HK-2 (cell line): ENCODE data around the gene NRP2.
A peak's percentile ranks its signal among the peaks of the same experiment; 100 is the strongest.

Experiments used
- DNase-seq: peaks from one replicate; pipeline ENCODE4 v3.0.0-alpha.2; 2018; ENCODE audit not compliant: unreplicated experiment

The NRP2 gene

DNA sequence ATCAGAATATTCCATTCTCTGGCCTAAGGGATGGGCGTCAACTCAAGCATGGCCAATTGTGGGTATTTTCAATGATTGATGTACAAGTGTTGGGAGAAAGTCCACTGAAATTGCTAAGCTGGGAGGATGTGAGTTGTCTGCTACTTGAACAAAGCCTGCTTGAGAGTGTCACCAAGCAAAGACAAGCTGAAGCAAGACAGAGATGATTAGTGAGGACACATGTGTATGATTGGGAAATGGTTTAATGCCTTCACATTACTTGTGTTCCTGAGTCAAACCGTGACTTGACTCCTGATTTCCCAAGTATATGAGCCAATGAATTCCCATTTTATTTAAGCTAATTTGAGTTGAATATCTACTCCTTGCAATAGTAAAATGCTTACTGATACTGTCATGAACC, 23.7 kb upstream of the NRP2 start:
- DNase-seq = no peak

DNA sequence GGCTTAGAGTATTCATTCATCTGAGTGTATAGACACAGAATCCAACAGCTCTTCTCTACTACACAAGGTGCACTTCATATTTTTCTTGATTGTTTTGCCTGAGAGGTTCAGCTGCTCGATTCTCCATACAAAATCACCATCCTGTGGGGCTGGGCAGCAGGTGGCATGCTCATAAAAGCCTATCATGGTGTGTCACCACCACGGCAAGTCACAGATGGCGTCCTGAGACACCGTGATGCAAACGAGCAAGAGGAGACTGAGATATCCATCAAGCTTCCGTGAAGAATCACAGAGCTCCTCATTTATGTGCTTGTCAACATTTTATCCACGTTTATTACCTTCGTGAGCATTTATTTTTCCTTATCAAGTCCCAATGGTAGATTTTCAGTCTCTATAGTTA, 22.4 kb upstream of the NRP2 start:
- no peak for DNase-seq

DNA sequence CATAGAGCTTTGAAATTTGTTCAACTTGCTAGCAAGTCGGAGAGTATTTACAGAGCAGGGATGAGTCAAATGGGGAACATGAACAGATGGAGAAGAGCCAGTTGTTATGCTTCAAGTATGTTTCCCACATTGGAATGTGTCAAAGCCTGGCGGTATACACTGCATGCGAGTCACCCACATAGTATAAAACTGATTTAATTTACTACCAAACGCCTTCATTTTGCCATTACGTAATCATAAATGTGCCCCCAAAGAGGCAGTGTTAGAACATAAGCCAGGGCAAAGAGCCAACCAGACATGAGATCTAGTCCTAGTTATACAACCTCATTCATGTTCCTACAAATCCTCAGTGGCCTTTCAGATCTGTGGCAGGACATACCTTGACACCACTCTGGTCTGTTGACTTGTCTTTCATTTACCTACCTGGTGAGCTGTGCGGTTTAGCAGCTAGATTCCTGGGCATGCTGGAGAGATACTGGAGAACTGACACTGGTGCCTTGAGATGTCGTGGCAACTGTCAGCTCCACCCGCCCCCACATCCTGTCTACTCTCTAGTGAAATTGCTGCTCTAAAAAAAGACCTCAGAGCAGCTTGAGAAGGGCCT, 21.7 kb upstream of the NRP2 start:
- DNase-seq = no peak

DNA sequence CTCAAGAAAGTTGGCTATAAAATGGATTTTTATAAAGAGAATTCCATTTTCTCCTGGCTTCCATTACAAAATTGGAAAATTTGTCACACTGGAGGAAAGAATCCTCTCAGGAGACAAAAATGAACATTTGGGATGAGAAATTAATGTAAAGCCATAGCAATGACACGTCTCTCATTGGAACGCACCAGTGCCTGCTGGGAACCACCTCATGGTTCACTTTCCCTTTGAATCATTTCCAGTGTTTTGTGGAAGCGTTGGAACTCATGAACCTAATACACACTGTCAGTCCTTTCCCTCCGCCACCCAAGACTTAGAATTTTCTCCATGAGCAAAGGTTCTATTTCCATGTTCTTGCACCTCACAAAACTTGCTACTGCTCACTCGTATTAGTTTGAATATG, 21.0 kb upstream of the NRP2 start:
- no peak for DNase-seq

DNA sequence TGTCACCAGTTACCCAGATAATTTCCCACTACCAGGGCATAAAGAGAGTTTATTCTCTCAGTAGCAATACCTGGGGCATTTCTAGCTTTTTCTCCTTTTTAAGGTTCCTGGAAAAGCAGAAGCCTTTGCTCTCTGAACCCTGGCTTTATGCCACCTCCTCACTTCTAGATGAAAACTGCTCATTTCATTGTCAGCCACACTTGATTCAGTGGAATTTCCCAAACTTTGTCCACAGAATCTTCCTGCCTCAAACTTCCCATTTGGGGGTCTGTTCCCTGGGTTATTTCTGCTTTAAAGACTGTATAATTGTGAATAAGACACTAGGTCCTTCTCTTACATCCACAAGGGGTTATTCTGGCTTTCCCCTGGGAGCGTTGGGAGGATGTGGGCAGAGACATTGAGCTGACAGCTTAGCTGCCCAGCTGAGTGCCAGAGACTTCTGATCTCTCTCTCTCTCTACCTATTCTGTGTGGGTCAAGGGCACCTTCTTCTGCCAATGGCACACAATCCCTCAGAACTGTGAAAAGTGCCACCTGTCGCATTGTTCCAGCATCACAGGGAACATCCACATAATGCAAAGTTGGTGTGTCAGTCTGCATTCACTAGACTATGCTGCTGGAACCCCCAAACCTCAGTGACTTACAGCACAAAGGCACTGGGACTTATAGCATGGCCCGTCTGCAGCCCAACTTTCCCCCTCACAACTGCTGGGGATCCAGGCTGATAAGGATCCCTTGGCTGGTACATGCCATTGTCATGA, 19.9 kb upstream of the NRP2 start:
- no peak for DNase-seq

DNA sequence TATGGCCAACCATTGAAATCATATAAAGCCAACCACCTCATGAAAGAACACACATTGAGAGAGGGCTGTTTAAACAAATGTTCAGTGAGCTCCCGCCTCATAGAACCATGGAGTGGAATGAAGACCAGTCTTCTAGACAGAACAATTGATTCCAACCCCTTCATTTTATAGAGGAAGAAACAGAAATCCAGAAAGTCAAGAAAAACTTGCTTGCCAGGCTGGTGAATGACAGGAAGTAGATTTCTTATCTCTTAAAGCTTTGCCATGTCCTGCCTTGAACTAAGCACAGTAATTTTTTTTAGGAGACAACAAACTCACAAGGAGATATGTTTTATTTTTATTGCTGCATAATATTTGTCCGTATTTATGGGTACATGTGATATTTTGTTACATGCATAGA, 16.5 kb upstream of the NRP2 start:
- no peak for DNase-seq

DNA sequence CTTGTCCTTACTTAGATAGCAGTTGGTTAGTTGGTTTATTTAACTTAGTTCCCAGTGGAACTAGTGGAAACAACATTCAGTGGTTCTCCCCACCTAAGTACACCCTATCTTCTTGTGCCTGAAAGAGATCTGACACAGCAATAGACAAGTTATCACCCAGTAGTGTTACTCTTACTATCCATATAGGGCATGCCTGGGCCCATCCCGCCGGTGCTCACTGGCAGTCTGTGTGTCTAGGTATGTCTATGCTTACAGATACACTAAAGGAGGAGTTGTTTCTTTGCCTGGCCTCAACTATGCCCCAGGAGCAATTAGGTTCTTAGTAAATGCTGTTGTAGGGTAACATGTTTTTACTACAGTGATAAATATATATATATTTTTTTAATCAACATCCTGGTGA, 12.0 kb upstream of the NRP2 start:
- no peak for DNase-seq

DNA sequence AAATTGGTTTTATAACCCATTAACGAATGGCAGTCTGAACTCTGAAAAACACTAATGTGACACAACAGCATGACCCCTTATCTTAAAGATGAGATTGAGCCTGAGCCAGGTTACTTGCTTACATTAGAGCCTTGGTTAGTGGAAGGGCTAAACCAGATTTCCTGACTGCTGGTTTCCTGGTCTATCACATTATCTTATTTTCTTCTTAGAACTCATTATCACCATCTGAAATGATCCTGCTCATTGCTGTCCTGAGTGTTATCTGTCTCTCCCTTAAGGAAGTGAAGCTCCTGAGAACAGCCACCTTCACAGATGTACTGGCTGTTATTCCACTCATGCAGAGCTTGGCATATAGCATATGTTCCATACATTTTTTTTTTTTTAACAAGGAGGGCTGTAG, 9.0 kb upstream of the NRP2 start:
- no peak for DNase-seq

DNA sequence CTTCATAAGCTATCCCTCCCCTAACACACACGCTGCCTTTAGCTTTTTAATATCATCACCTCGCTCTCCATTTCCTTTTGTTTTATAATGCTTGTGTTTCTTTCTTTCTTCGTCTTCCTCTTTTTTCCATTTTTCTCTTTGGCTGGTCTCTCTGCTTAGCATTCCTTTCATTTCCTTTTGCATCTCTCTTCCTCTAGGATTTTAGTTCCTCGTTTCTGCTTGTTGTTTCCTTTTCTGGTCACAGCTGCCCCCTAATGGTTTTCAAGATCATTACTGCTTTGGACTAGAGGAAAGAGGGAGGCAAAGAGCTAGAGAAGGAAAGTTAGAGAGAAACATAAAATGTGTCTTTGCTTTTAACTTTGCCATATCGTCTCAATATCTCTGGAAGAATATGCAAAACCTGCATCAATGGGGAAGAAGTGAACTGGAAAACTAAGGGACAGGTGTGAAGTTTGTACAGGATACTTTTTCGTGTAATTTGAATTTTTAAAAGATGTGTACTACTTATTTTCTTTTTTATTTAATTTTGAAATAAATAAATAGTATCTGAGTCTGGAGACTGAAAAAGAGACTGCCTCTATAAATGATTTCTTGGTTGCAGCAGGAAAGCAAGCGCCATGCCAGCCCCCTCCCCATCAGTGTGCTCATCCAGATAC, 6.3 kb upstream of the NRP2 start:
- no peak for DNase-seq

DNA sequence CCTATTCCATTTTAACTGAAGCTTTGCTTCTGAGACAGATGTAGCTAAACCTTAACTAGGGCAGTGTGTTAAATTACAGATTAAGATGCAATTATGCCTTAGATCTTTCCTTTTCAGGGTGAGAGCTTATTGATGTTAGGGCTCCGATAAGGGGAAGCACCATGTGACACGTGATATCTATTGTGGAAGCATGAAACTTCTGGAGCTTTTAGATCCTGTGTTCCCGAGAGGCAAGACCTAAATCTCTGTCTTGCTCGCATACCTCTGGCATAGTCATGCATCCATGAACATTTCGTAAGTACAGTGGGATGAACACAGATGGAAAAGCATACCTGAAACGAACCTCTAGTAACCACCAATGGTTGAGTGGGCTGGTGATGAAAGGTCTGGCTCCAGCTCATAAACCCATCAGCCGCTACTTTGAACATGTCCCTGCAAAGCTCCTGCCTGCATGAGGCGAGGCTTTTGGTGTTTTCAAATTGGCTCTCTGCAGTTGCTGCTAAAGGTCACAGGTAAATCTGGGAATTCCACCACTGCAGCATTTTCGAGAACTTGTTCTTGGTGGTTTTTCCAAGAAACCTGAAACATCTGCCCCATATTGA, 3.7 kb upstream of the NRP2 start:
- no peak for DNase-seq

DNA sequence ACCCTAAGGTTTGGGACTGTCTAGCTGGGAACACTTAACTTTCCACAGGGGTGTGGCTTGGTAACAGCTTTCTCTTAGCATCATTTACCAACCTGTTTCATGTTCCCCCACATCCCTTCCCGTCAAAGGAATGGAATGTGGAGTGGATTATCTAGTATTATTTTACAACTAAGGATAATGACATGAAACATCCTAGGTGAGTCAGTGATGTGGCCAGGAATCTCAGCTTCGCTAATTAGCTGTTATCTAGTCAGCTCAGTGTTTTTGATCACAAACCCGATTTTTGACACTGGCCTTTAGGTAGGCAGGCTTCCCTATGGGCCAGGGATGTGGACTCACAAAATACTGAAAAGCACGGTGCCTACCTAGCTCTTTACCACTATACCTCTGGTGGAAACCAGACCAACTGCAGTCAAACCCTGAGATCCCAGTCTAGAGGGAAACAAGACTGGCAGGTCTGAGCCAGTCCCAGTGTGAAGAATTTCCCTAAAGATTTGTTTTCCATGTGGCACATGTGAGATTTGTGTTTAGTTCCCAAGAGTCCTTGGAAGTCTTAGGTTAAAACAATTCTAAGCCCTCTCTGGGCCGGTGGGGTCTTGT, 2.8 kb upstream of the NRP2 start:
- DNase-seq = no peak

DNA sequence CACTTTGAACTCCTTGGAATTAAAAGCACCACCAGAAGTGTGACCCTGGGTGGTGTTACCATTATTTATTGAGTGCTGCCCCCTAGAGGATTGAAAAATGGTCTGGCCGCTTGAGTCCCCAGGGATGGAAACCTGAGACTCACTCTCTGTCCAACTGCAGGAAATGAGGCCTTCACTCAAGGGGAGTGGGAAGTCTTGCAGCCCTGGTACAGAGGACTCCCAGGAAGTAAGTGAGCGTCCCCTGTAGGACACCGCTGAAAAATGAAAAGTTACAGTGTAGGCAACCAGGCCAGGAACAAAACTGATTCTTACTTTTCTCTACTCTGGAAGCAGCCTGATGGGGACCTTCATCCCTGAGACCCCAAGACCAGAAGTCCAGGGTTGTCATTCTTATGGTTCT, 2.2 kb upstream of the NRP2 start:
- DNase-seq = peak; percentile 76

DNA sequence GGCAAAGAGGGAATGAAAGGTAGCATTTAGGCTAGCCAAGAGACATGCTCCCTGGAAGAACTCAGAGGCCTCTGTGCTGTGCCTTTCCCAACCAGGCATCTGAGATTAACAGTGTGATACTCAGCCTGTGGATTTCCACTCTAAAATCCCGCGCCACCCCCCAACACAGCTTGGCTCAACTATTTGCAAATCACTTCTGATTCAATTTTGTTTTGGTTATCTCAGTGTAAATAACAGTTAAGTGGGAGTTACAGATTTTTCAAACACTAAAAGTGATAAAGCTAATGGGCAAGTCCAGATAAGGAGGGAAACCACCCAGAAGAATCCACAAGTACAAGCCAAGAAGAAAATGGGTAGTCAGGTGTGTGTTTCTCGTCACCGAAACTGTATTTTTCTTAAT, 1.4 kb upstream of the NRP2 start:
- no peak for DNase-seq

DNA sequence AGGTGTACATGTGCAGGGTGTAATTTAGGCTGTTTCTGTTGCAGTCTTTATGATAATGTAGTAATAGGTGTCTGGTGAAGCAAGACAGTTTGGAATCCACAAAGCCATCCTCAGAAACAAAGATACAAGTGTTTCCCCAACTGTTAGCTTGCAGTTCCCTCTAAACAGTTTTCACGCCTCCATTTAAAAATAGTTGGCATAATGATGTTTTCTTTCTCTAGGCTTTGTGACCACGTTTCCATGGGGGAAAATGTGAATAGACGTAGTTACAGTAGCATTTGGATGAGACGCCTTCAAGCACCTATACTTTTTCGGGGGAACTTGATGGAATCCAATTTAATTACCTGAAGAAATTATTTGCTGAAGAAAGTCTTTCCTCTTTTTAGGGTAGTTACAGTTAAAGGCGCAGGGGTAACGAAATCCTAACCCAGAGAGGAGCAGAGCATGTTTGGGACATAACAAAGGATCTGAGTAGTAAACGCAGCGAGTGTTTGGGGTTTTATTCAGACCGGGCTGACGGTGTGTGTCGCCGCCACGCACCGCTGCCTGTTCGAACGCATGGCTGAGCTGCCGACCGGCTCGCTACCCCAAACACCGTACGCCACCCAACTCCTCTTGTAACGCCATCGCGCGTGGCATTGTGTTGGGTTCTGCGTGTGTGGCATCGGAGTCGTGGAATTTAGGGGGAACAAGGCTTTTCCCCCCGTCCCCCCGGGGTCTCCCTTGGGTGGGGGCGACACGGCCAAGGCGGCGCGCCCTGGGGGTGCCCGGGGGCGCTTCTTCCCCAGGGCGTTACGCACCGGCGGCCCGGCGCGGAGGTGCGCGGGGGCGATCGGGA, 681 bp upstream of the NRP2 start:
- no peak for DNase-seq

DNA sequence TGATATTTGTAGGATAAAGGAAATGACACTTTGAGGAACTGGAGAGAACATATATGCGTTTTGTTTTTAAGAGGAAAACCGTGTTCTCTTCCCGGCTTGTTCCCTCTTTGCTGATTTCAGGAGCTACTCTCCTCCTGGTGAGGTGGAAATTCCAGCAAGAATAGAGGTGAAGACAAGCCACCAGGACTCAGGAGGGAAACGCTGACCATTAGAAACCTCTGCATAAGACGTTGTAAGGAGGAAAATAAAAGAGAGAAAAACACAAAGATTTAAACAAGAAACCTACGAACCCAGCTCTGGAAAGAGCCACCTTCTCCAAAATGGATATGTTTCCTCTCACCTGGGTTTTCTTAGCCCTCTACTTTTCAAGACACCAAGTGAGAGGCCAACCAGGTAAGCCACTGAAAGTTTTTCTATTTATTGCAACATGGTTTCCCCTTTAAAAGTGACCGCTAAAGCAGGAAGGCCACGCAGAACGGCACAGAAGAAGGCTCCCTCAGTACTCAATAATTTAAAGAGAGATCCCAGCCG, 735 bp downstream of the NRP2 start:
- DNase-seq = no peak

DNA sequence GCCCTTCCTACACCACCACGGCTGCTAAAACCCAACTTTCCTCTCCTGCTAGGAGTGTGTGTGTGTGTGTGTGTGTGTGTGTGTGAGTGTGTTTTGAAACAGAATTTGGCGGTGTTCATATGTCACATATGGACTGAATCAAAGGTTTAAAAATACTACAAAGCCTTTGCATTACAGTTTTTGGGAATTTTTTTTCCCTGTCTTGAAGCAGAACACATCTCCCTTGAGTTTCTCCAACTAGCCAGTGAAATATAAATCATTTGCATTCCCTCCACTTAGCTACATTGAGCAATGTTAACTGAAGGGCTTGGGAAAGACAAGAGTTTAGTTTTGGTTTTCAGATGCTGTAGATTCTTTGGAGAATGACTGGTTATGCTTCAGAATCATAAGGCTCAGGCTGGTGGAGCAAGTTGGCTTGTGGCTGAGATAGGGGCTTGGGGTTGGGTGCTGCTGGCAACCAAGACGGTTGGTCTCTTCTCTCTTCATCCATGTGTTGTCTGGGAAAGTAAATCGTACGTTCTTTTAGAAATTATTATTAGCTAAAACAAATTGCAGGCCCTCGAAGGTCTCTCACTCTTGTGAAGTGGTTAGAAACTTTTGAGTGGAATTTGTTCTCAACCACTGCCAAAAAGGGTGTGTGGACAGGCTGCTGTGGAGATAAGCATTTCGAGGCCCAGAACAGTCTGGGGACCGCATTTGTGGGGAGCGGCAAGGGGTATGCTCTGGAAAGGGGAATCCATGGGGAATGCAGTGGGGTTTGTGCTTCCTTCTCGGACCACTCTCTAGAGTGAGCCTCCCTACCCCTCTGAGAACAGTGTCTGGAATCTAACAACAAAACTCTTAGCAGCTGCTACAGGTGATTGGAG, 1.4 kb downstream of the NRP2 start:
- DNase-seq = no peak

DNA sequence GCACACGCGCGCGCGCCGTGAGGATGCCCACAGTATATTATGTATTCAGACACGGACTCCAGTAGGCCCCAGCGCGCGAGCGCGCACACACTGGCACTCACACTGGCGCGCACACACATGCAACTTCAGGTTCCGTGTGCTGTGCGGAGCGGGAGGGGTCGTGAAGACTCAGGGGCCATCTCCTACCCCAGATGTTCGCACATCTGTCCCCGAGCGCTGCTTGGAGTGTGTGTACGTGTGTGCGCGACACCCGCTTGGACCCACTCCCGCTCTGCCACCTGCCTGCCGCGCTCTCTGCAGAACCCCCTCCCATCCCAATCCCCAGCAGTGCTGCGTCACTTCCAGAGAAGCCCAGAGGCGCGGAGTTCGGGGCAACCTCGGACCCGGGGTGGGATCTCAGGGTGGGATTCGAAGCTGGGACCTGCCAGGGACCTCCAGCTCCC, 2.6 kb downstream of the NRP2 start:
- no peak for DNase-seq

DNA sequence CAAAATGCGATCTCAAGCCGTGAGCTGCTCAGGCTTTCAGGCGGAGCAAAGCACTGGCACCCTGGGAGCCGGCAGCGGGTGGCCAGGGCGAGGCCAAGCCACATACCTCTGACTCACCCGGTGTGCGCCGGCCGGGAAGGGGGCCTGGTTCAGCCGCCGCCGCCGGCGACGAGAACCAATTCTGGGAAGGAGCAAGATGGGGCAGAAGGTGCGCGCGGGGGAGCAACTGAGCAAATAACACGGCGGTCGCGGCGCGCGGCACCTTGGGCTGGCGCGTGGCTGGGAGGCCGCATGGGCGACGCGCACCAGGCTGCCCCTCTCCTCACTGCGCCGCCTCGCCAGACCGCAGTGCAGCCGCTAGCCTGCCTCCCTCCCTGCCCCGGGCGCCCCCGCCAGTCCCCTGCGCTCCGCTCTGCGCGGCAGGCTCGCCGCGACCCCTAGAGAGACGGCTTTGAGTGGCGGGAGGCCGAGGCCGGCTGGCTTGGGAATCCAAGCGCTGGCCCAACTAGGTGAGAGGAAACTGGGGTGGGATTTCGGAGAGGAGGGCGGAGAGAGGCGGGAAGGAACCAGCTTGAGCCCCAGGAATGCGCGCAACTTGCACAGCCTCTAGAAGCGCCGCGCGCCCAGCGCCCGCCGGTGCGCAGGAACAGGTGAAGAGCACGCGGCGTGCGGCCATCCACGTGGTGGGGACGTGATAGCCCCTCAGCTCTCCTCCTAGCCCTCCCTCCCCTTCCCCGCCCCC, 3.2 kb downstream of the NRP2 start:
- peak; percentile 76 for DNase-seq

DNA sequence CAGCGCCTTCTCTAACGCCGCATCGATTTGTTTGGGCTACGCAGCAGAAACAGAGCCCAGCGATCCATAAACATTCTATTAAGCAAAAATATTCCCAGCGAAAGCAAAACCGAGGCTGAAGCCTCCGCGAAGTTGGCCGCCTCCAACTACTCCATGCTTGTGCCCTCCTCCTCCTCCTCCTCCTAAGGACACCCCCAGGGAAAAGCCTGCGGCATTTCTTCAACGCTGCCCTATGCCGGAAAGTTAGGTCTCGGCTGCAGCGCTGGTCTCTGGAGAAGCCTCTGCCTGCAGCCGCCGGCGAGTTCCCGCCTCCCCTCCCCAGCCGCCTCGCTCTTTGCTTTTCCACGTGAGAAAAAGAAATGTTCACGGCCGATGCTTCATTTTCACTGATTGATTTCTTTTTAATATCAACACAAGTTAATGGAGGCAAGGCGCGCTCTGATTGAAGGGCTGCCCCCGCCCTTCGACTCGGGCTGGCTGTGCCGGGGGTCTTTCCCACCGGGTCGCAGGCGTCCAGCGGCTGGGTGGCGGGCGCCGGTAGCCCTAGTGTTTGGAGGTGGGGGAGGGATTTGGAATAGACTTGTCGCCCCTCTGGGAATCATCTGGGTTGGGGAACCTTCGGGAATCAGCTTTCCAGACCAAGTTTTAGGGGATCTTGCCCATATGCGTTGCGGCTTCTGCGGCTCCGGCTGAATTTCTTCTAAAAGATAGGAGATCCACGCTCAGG, 3.9 kb downstream of the NRP2 start:
- DNase-seq = no peak
